Adrenal gland (tissue), 19 donors: ENCODE results near the gene CWC22. TPM values are rescaled to one million over a fixed set of nuclear protein-coding genes. Genes with fewer than 3 reads are reported as not detected.
A peak's percentile ranks its signal among the peaks of the same experiment; 100 is the strongest.
"Not testable (repeated sequence)": the region's sequence is repeated elsewhere in the genome, so short reads cannot be mapped to it uniquely, and the experiment has no call there.

Experiments used
- DNase-seq, 7 donors: peaks; one replicate each; pipeline ENCODE4 v3.0.0-alpha.2; 2019 to 2020
- H3K27ac ChIP-seq, 5 donors: fragments of 200-600 bp; sonication (generic) in 4 of 5; 1 replicate in 3 of 5; 2 replicates in 2 of 5; pipeline versions ENCODE4 v1.5.1 to v1.8.0; 2016 to 2020; ENCODE audit warnings: mild to moderate bottlenecking in 1 of 5
- H3K27me3 ChIP-seq: fragments of 200-600 bp; 2 replicates; pipeline ENCODE4 v1.8.0; 2021
- H3K36me3 ChIP-seq, 2 donors: fragments of 200-600 bp; replicated peaks in 1 of 2; 1 replicate in 1 of 2; 2 replicates in 1 of 2; pipeline versions ENCODE4 v1.5.1 to v1.8.0; 2018 to 2022
- H3K4me1 ChIP-seq, 2 donors: fragments of 200-600 bp; replicated peaks in 1 of 2; 1 replicate in 1 of 2; 2 replicates in 1 of 2; pipeline versions ENCODE4 v1.5.1 to v1.8.0; 2018 to 2021
- H3K4me3 ChIP-seq, 4 donors: fragments of 200-600 bp; sonication (generic) in 3 of 4; one replicate each; pipeline ENCODE4 v1.5.1; 2016 to 2018
- H3K9me3 ChIP-seq, 3 donors: fragments of 200-600 bp; sonication (generic) in 1 of 3; replicated peaks in 1 of 3; 1 replicate in 2 of 3; 2 replicates in 1 of 3; pipeline versions ENCODE4 v1.5.1 to v1.8.0; 2016 to 2021
- CTCF ChIP-seq, 6 experiments: fragments of 450-650 bp in 4 of 6; fragments of 200-600 bp in 2 of 6; sonication (generic) in 1 of 6; IDR thresholded peaks; 1 replicate in 5 of 6; 2 replicates in 1 of 6; pipeline versions ENCODE4 v1.5.1 to v1.8.0; 2016 to 2021; ENCODE audit warnings: antibody characterized with exemption in 6 of 6, mild to moderate bottlenecking in 2 of 6, moderate library complexity in 1 of 6
- POLR2A ChIP-seq, 2 donors: fragments of 450-650 bp; IDR thresholded peaks; one replicate each; pipeline ENCODE4 v1.6.1; 2017; ENCODE audit warnings: antibody characterized with exemption in 2 of 2, mild to moderate bottlenecking in 2 of 2, moderate library complexity in 1 of 2
- WGBS, 4 donors: extraction: QIAGEN DNeasy Blood & Tissue Kit in 2 of 4; methylation state at CpG; one replicate each; pipeline versions ENCODE4 v1.1.5 to v1.1.7; 2013 to 2017; 5-methylcytosine and 5-hydroxymethylcytosine counted together
- intact Hi-C, 2 donors: fragments of 100-400 bp; cut with DNase I; formaldehyde crosslinking; loops; one replicate each; pipeline versions ENCODE4 v1.14.1 to v1.15.0; 2022 to 2023
- long read RNA-seq, 10 donors: library from polyadenylated mRNA in 3 of 10; unstranded in 2 of 10; stranded (forward) in 1 of 10; transcript quantifications; one replicate each; pipeline ENCODE4 v2.0.0 and lab custom pipeline, GENCODE V29; 2021 to 2026
- polyA plus RNA-seq, 3 donors: library from polyadenylated mRNA; stranded (reverse); fragments of 200-250 nt in 2 of 3; fragments of 350-450 nt in 1 of 3; fragmentation: Illumina TruSeq in 1 of 3; extraction: RNeasy Lipid Tissue Mini Kit (QIAGEN cat#74804) in 1 of 3; gene quantifications; one replicate each; pipeline ENCODE4 v1.2.3, GENCODE V29; 2013 to 2014
- total RNA-seq, 9 donors: library from RNA; depleted of rRNA in 4 of 9; stranded (reverse); fragments of >200 nt in 4 of 9; fragments of 120-200 nt in 1 of 9; fragmentation: NEBNext Ultra II Directional in 1 of 9; extraction: Animal tissue kit (Norgen Biotek cat#: 25700) in 1 of 9; gene quantifications; one replicate each; pipeline versions ENCODE4 v1.1.0 to v1.2.4, GENCODE V29; 2013 to 2023
- donor health status: healthy with polysubstance abuse.
- donor health status: Bipolar disorder and iron deficiency.
- donor health status: DM: yes; HTN: yes; CAD: no.
- donor health status: DM: no; HTN: no; CAD: no.
- donor health status: DM: no; HTN: no; CAD: no.
- donor health status: DM: yes; HTN: yes; CAD: no.

CWC22 gene
- 10 to 100 TPM; 11.4 to 18.7 (median 15.1) TPM for total RNA-seq
- 10 to 100 TPM in 2 of 3 donors, 1 to 10 TPM in 1; 9.2 to 22.0 (median 12.3) TPM for polyA plus RNA-seq
- long read RNA-seq, donor 1, partial matches to known transcripts = 11 of 12 reads
- long read RNA-seq, donor 1, other reads (novel, unspliced or antisense) = 0 of 12 reads
- long read RNA-seq, donor 2, partial matches to known transcripts = 16 of 20 reads
- long read RNA-seq, donor 2, other reads (novel, unspliced or antisense) = 0 of 20 reads
- long read RNA-seq, donor 3, partial matches to known transcripts = 0 of 2 reads
- long read RNA-seq, donor 3, other reads (novel, unspliced or antisense) = 0 of 2 reads
- long read RNA-seq, donor 4, transcript CWC22-201 (20 exons, 2,392 nt) = major isoform, 6 of 17 reads
- long read RNA-seq, donor 4, partial matches to known transcripts = 6 of 17 reads
- long read RNA-seq, donor 4, other reads (novel, unspliced or antisense) = 5 of 17 reads
- long read RNA-seq, donor 5, transcript CWC22-201 (20 exons, 2,392 nt) = major isoform, 11 of 12 reads
- long read RNA-seq, donor 5, partial matches to known transcripts = 1 of 12 reads
- long read RNA-seq, donor 5, other reads (novel, unspliced or antisense) = 0 of 12 reads
- long read RNA-seq, donor 6, partial matches to known transcripts = 1 of 6 reads
- long read RNA-seq, donor 6, other reads (novel, unspliced or antisense) = 2 of 6 reads
- long read RNA-seq, donor 7, partial matches to known transcripts = 0 of 1 reads
- long read RNA-seq, donor 7, other reads (novel, unspliced or antisense) = 0 of 1 reads
- long read RNA-seq, donor 8, partial matches to known transcripts = 10 of 11 reads
- long read RNA-seq, donor 8, other reads (novel, unspliced or antisense) = 0 of 11 reads
- long read RNA-seq, donor 9, partial matches to known transcripts = 14 of 15 reads
- long read RNA-seq, donor 9, other reads (novel, unspliced or antisense) = 0 of 15 reads
- long read RNA-seq, donor 10, partial matches to known transcripts = 11 of 12 reads
- long read RNA-seq, donor 10, other reads (novel, unspliced or antisense) = 0 of 12 reads

GRCh38 chr2:180006781-180007579 lies at the start of gene CWC22:
TSS of gene CWC22 (minus strand) at chr2:180007297. CDS start at chr2:179993341, 13,956 bp downstream.
- WGBS, 4 donors = 0 to 1% (median 0%) methylated on average over 26 to 46 of the region's 46 CpGs
- H3K9me3 ChIP-seq = peaks cover 0 to 2% (median 0%) of the 10 kb centered on the region in 3 donors
- DNase-seq = peak; percentile 86 to 97 (median 89)
- intact Hi-C loops = no loop called here
- no peaks in the 10 kb centered on the region for H3K27me3 ChIP-seq
- TF ChIP-seq POLR2A (IDR thresholded peaks at IDR 0.05) (peak in 1 of 2 donors; percentile 50), CTCF (IDR thresholded peaks at IDR 0.05) (peak in 1 of 6 experiments; percentile 1)
- peak within 1 kb of the TSS; percentile 84 to 96 (median 93) for H3K27ac ChIP-seq
- H3K4me1 ChIP-seq = peaks cover 11 to 16% of the 10 kb centered on the region in 2 donors
- no peaks in the 10 kb centered on the region for H3K36me3 ChIP-seq
- H3K4me3 ChIP-seq = peak within 1 kb of the TSS; percentile 70 to 97 (median 91)

DNA sequence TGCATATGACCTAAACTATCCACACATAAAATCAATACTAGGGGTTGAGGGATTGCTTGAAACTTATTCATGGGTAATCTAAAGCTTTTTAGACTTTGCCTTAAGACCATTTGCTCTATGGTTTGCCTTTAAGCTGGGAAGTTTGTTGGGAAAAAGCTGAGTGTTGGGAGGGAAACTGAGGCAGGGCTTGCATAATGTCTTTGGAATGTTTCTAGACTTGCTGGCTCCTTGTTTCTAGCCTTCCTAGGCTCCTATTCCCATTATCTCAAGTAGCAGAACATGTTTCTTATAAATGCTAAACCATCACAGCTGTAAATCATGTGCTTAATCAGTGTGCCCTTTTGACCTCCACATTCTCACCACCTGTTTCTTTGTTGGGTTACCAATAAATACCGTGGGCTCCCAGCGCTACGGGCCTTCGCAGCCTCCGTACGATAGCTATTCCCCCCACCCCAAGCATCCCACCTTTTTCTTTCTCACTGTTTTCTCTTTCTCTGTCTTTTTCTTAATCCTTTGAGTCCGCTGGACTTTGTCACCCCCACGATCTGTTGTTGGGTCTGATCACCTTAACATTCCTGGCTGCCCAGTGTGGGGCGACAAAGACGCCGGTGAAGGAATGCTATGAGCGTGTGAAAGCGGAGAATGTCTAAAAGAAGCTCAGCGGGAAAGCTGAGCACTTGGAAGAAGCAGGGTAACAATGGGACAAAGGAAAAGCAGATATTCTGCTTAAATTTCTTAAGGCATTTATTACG lies 49.4 kb upstream of the CWC22 start:
- H3K4me1 ChIP-seq = no peaks in the 10 kb centered on the region
- DNase-seq = no peak
- H3K36me3 ChIP-seq = no peaks in the 10 kb centered on the region
- no peak overlapping the region for H3K27ac ChIP-seq
- TF ChIP-seq POLR2A (IDR thresholded peaks at IDR 0.05) (no peak), CTCF (IDR thresholded peaks at IDR 0.05) (no peak)
- 61 to 80% (median 65%) methylated on average over 15 of the region's 15 CpGs for WGBS, 4 donors
- intact Hi-C loops = no loop called here
- no peaks in the 10 kb centered on the region for H3K27me3 ChIP-seq
- H3K4me3 ChIP-seq = no peak overlapping the region
- H3K9me3 ChIP-seq = no peaks in the 10 kb centered on the region

GRCh38 chr2:180054576-180054975 lies 47.5 kb upstream of the CWC22 start:
- WGBS, 4 donors = 0 to 64% (median 48%) methylated on average over 1 of the region's 1 CpG
- DNase-seq, H3K4me1 ChIP-seq, H3K27me3 ChIP-seq, intact Hi-C loops, H3K36me3 ChIP-seq, H3K27ac ChIP-seq, H3K9me3 ChIP-seq, H3K4me3 ChIP-seq: not testable (repeated sequence)

GRCh38 chr2:180050246-180050645 lies 43.1 kb upstream of the CWC22 start:
- 58 to 83% (median 68%) methylated on average over 3 of the region's 3 CpGs for WGBS, 4 donors
- Histone ChIP-seq H3K4me3 (no peak overlapping the region), H3K27ac (no peak overlapping the region), H3K4me1 (no peaks in the 10 kb centered on the region), H3K9me3 (no peaks in the 10 kb centered on the region), H3K27me3 (no peaks in the 10 kb centered on the region), H3K36me3 (no peaks in the 10 kb centered on the region)
- intact Hi-C loops = no loop called here
- no peak for DNase-seq
- TF ChIP-seq CTCF (IDR thresholded peaks at IDR 0.05) = no peak
- TF ChIP-seq POLR2A (IDR thresholded peaks at IDR 0.05) = no peak
